Neuronal stem cell (in vitro differentiated cells): ENCODE measurements around the gene ITPR2.

Experiments used
- DNase-seq: peaks from one replicate; pipeline ENCODE4 v3.0.0-alpha.2; 2013; ENCODE audit warnings: low spot score
- H2AFZ ChIP-seq: one replicate; pipeline ENCODE4 v1.6.1; 2013; ENCODE audit warnings: mild to moderate bottlenecking, low read length, inconsistent platforms
- H2AK5ac ChIP-seq: 2 replicates; pipeline ENCODE4 v1.6.1; 2013; ENCODE audit warnings: low read depth, mild to moderate bottlenecking, inconsistent platforms, low read length, moderate library complexity, mixed read lengths
- H2BK120ac ChIP-seq: 2 replicates; pipeline ENCODE4 v1.6.1; 2013; ENCODE audit warnings: low read depth, mild to moderate bottlenecking, inconsistent platforms, low read length, moderate library complexity, mixed read lengths
- H2BK12ac ChIP-seq: one replicate; pipeline ENCODE4 v1.6.1; 2013; ENCODE audit warnings: low read length, inconsistent platforms
- H2BK15ac ChIP-seq: 2 replicates; pipeline ENCODE4 v1.6.1; 2013; ENCODE audit warnings: mild to moderate bottlenecking, low read length, inconsistent platforms, mixed read lengths
- H2BK5ac ChIP-seq: one replicate; pipeline ENCODE4 v1.6.1; 2013; ENCODE audit warnings: inconsistent platforms, mild to moderate bottlenecking, low read length, moderate library complexity
- H3K14ac ChIP-seq: one replicate; pipeline ENCODE4 v1.6.1; 2013; ENCODE audit warnings: low read length, inconsistent platforms
- H3K18ac ChIP-seq: 2 replicates; pipeline ENCODE4 v1.6.1; 2013; ENCODE audit warnings: low read length, inconsistent platforms
- H3K23ac ChIP-seq: 2 replicates; pipeline ENCODE4 v1.6.1; 2013; ENCODE audit warnings: low read depth, mild to moderate bottlenecking, mixed read lengths, low read length, inconsistent platforms; ENCODE audit not compliant: poor library complexity
- H3K27ac ChIP-seq: replicated peaks from 3 replicates; pipeline ENCODE4 v1.5.1; 2013; ENCODE audit warnings: low read length, inconsistent platforms
- H3K27me3 ChIP-seq, 3 experiments: 2 replicates each; pipeline ENCODE4 v1.6.1; 2013; ENCODE audit warnings: low read length in 3 of 3, mild to moderate bottlenecking in 2 of 3, inconsistent platforms in 1 of 3, low read depth in 1 of 3, mixed read lengths in 1 of 3, moderate library complexity in 1 of 3; ENCODE audit not compliant: control insufficient read depth in 3 of 3, insufficient read depth in 3 of 3
- H3K36me3 ChIP-seq, 2 donors: replicated peaks in 1 of 2; 2 replicates each; pipeline ENCODE4 v1.6.1; 2013; ENCODE audit warnings: low read length in 2 of 2; ENCODE audit not compliant: control insufficient read depth in 2 of 2, insufficient read depth in 2 of 2
- H3K4ac ChIP-seq: 2 replicates; pipeline ENCODE4 v1.6.1; 2013; ENCODE audit warnings: inconsistent platforms, mild to moderate bottlenecking, low read length, moderate library complexity
- H3K4me1 ChIP-seq, 2 donors: 1 replicate in 1 of 2; 2 replicates in 1 of 2; pipeline ENCODE4 v1.6.1; 2013; ENCODE audit warnings: low read length in 2 of 2, low read depth in 1 of 2; ENCODE audit not compliant: control insufficient read depth in 2 of 2, insufficient read depth in 1 of 2
- H3K4me2 ChIP-seq: one replicate; pipeline ENCODE4 v1.6.1; 2013; ENCODE audit warnings: mild to moderate bottlenecking, low read length, inconsistent platforms; ENCODE audit not compliant: insufficient read depth, poor library complexity, severe bottlenecking
- H3K4me3 ChIP-seq, 2 donors: 2 replicates each; pipeline ENCODE4 v1.5.1; 2013; ENCODE audit warnings: low read length in 2 of 2, mild to moderate bottlenecking in 2 of 2, inconsistent platforms in 1 of 2, moderate library complexity in 1 of 2
- H3K79me1 ChIP-seq: one replicate; pipeline ENCODE4 v1.6.1; 2013; ENCODE audit warnings: low read depth, mild to moderate bottlenecking, inconsistent platforms, low read length, moderate library complexity
- H3K9ac ChIP-seq: one replicate; pipeline ENCODE4 v1.6.1; 2013; ENCODE audit warnings: mild to moderate bottlenecking, low read depth, low read length, inconsistent platforms; ENCODE audit not compliant: poor library complexity
- H3K9me3 ChIP-seq, 2 donors: replicated peaks in 1 of 2; 2 replicates each; pipeline versions ENCODE3 to v1.6.1; 2013; ENCODE audit warnings: low read length in 2 of 2, mild to moderate bottlenecking in 2 of 2, inconsistent platforms in 1 of 2, low read depth in 1 of 2, mixed read lengths in 1 of 2, moderate library complexity in 1 of 2; ENCODE audit not compliant: control insufficient read depth in 2 of 2, insufficient read depth in 1 of 2
- H4K8ac ChIP-seq: one replicate; pipeline ENCODE4 v1.6.1; 2013; ENCODE audit warnings: low read depth, mild to moderate bottlenecking, inconsistent platforms, low read length, moderate library complexity
- H4K91ac ChIP-seq: one replicate; pipeline ENCODE4 v1.6.1; 2013; ENCODE audit warnings: low read length, low read depth, mild to moderate bottlenecking, inconsistent platforms; ENCODE audit not compliant: poor library complexity
- WGBS, 2 donors: extraction: QIAGEN DNeasy Blood & Tissue Kit; methylation state at CpG; one replicate each; pipeline ENCODE4 v1.1.7; 2013; ENCODE audit warnings: missing lambda C conversion rate in 2 of 2, mixed read lengths in 1 of 2; ENCODE audit not compliant: insufficient read length in 2 of 2, insufficient replicate concordance in 1 of 2; ENCODE audit errors: extremely low coverage in 2 of 2; 5-methylcytosine and 5-hydroxymethylcytosine counted together

The ITPR2 gene

DNA sequence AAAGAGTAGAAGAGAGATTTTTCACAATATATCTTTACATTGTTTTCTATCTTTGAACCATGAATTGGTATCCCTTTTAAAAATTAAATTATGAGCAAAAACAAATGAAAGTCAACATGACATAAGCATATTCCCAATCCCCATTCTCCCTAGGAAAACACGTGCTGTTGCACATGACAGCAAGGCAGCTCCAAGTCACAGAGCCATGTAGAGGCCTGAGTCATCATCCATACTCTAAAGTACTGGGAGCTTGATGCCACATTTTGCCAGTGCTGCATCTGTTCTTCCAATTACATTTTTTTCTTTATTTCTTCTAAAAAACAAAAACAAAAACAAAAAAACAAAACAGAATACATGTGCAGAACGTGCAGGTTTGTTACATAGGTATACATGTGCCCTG is 115.2 kb downstream of the ITPR2 start:
- Histone ChIP-seq H2AK5ac (no peak overlapping the region), H2BK15ac (no peak overlapping the region), H3K4me3 (no peak overlapping the region), H3K4me2 (no peak overlapping the region), H3K14ac (no peak overlapping the region), H2BK5ac (no peak overlapping the region), H3K9ac (no peak overlapping the region), H3K9me3 (no peaks in the 10 kb centered on the region), H3K27ac (no peak overlapping the region), H3K27me3 (no peaks in the 10 kb centered on the region), H2BK12ac (no peak overlapping the region), H4K91ac (no peak overlapping the region), H3K18ac (no peak overlapping the region), H3K4me1 (no peaks in the 10 kb centered on the region), H2AFZ (no peak overlapping the region), H3K23ac (no peak overlapping the region), H3K36me3 (no peaks in the 10 kb centered on the region), H2BK120ac (no peak overlapping the region), H3K79me1 (no peaks in the 10 kb centered on the region), H4K8ac (no peak overlapping the region), H3K4ac (no peak overlapping the region)
- WGBS, 2 donors: no CpG with 5 or more reads among the region's 2 CpGs
- DNase-seq: no peak

DNA sequence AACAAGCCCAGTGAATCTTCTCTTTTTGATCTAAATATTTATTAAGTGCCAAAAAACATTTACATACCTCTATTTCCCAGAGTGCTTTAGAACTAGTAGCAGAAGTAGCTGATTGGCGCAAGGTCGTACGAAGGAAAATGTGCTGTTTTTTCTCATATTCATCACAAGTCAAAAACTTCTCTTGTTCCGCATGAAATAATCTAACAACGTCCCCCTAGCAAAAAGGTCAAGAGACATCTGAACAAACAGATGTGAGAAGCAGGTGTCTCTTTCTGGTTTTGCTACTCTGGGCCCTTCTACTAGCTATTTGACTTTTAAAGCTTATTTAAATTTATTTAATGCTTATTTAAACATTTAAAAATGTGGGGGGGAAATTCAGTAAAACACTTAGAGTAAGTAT is 117.8 kb downstream of the ITPR2 start:
- Histone ChIP-seq H3K4me1 (peaks cover 0 to 6% of the 10 kb centered on the region in 2 donors), H3K36me3 (no peaks in the 10 kb centered on the region), H2AK5ac (no peak overlapping the region), H3K4me3 (no peak overlapping the region), H3K14ac (no peak overlapping the region), H3K9me3 (no peaks in the 10 kb centered on the region), H3K79me1 (no peaks in the 10 kb centered on the region), H4K8ac (no peak overlapping the region), H3K18ac (no peak overlapping the region), H2BK12ac (no peak overlapping the region), H2BK120ac (no peak overlapping the region), H2BK15ac (no peak overlapping the region), H2AFZ (no peak overlapping the region), H3K4me2 (no peak overlapping the region), H2BK5ac (no peak overlapping the region), H3K27me3 (no peaks in the 10 kb centered on the region), H3K4ac (no peak overlapping the region), H4K91ac (no peak overlapping the region), H3K9ac (no peak overlapping the region), H3K23ac (no peak overlapping the region), H3K27ac (no peak overlapping the region)
- DNase-seq: no peak
- no CpG with 5 or more reads among the region's 5 CpGs for WGBS, 2 donors

DNA sequence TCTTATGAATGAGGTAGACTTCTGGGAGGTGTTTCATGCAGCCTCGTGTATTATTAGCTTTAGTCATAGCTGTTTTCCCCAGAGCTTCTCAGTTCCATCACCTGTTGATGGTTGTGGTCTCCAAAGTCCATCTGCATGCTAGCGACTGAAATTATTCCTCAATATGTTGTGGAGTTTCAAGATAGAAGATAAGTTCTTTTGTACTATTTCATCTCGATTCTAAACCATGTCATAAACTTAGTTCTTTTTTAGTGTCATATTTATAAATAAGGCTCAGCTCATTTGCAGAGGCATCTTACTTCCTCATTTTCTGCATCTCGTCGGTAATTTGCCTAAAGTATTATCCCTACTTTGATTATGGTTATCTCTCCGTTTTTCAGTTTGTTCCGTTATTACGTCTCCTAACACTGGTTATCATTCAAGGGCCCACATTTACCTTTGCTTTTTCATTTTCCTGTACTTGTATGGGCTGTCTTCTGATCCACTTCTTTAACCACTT is 119.1 kb downstream of the ITPR2 start:
- Histone ChIP-seq H2BK5ac (no peak overlapping the region), H3K9me3 (no peaks in the 10 kb centered on the region), H3K18ac (no peak overlapping the region), H3K27ac (no peak overlapping the region), H4K91ac (no peak overlapping the region), H2AK5ac (no peak overlapping the region), H3K4me3 (no peak overlapping the region), H3K9ac (no peak overlapping the region), H2BK15ac (no peak overlapping the region), H3K4me1 (peaks cover under 1 to 6% of the 10 kb centered on the region in 2 donors), H3K36me3 (no peaks in the 10 kb centered on the region), H3K4me2 (no peak overlapping the region), H2BK120ac (no peak overlapping the region), H3K14ac (no peak overlapping the region), H3K79me1 (no peaks in the 10 kb centered on the region), H3K27me3 (no peaks in the 10 kb centered on the region), H3K23ac (no peak overlapping the region), H4K8ac (no peak overlapping the region), H2AFZ (no peak overlapping the region), H2BK12ac (no peak overlapping the region), H3K4ac (no peak overlapping the region)
- no peak for DNase-seq
- no CpG with 5 or more reads among the region's 8 CpGs for WGBS, 2 donors

DNA sequence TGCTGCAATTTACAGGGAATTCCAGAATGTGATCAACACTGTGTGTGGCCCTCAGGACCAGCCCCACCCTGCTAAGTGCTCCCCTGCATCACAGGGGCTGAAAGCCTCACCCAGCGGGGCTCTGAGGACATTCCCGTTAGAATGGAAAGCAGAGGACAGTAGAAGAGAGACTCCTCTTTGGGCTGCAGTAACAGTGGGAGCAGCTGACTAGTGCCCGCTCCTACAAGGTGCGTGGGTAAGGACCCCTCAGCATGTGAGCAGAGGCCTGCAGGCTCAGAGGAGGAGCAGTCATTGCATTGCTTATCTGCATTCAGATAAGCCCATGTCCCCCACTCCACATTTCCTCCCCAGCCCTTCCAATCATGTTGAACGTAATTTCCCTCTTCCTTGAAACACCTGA is 120.1 kb downstream of the ITPR2 start:
- Histone ChIP-seq H4K8ac (no peak overlapping the region), H3K9me3 (no peaks in the 10 kb centered on the region), H3K18ac (peak overlapping the region; percentile 39), H3K27ac (no peak overlapping the region), H3K36me3 (no peaks in the 10 kb centered on the region), H3K4me3 (no peak overlapping the region), H2BK5ac (no peak overlapping the region), H4K91ac (no peak overlapping the region), H2AFZ (no peak overlapping the region), H2BK120ac (no peak overlapping the region), H3K27me3 (no peaks in the 10 kb centered on the region), H3K4me1 (peaks cover 2 to 6% of the 10 kb centered on the region in 2 donors), H3K23ac (no peak overlapping the region), H2BK12ac (no peak overlapping the region), H2AK5ac (no peak overlapping the region), H3K14ac (no peak overlapping the region), H3K79me1 (no peaks in the 10 kb centered on the region), H3K9ac (no peak overlapping the region), H3K4me2 (no peak overlapping the region), H3K4ac (no peak overlapping the region), H2BK15ac (no peak overlapping the region)
- DNase-seq: no peak
- no CpG with 5 or more reads among the region's 5 CpGs for WGBS, 2 donors
